Upper lobe of left lung (tissue), 6 donors: ENCODE results near the gene MLN. TPM values are rescaled to one million over a fixed set of nuclear protein-coding genes. Genes with fewer than 3 reads are reported as not detected.

Source experiments
- ATAC-seq, 2 donors: fragments of 200-7000 bp; cut with Tn5 transposase; one replicate each; pipeline ENCODE4 v1.9.1; 2022; ENCODE audit warnings: mild to moderate bottlenecking in 2 of 2, moderate library complexity in 2 of 2; ENCODE audit not compliant: low FRiP score in 2 of 2
- DNase-seq, 2 donors: peaks; one replicate each; pipeline ENCODE4 v3.0.0-alpha.2; 2019 to 2020
- H3K27ac ChIP-seq, 4 donors: fragments of 200-600 bp; sonication (generic); one replicate each; pipeline ENCODE4 v1.5.1; 2016 to 2019
- H3K27me3 ChIP-seq, 4 donors: fragments of 200-600 bp; sonication (generic); one replicate each; pipeline ENCODE4 v1.5.1; 2017 to 2019
- H3K36me3 ChIP-seq, 4 donors: fragments of 200-600 bp; sonication (generic); one replicate each; pipeline ENCODE4 v1.5.1; 2016 to 2019
- H3K4me1 ChIP-seq, 4 donors: fragments of 200-600 bp; sonication (generic); one replicate each; pipeline ENCODE4 v1.5.1; 2018 to 2019
- H3K4me3 ChIP-seq, 4 donors: fragments of 200-600 bp; sonication (generic); one replicate each; pipeline ENCODE4 v1.5.1; 2017 to 2019; ENCODE audit warnings: mild to moderate bottlenecking in 2 of 4, moderate library complexity in 1 of 4
- H3K9me3 ChIP-seq, 4 donors: fragments of 200-600 bp; sonication (generic); one replicate each; pipeline ENCODE4 v1.5.1; 2018 to 2019
- EP300 ChIP-seq, 4 donors: sonication (generic); formaldehyde crosslinking; IDR thresholded peaks; one replicate each; pipeline ENCODE4 v1.5.1; 2017; ENCODE audit warnings: antibody characterized with exemption in 4 of 4, control low read depth in 2 of 4
- POLR2A ChIP-seq, 4 donors: fragments of 450-650 bp; IDR thresholded peaks; one replicate each; pipeline ENCODE4 v1.5.1; 2016 to 2017; ENCODE audit warnings: antibody characterized with exemption in 4 of 4, mild to moderate bottlenecking in 2 of 4
- POLR2AphosphoS5 ChIP-seq, 2 donors: sonication (generic); formaldehyde crosslinking; IDR thresholded peaks; one replicate each; pipeline ENCODE4 v1.5.1; 2017; ENCODE audit warnings: antibody characterized with exemption in 2 of 2
- WGBS, 2 donors: methylation state at CpG; one replicate each; pipeline ENCODE4 v1.1.5; 2017 to 2018; 5-methylcytosine and 5-hydroxymethylcytosine counted together
- total RNA-seq, 6 donors: library from RNA; depleted of rRNA in 4 of 6; stranded (reverse); fragments of >200 nt in 4 of 6; gene quantifications; one replicate each; pipeline versions ENCODE4 v1.1.0 to v1.2.1, GENCODE V29; 2016 to 2021
- TF ChIP-seq, protein P1 (sequence below), 6 experiments: fragments of 450-650 bp in 4 of 6; fragments of 200-600 bp in 2 of 6; sonication (generic) in 2 of 6; IDR thresholded peaks; one replicate each; pipeline ENCODE4 v1.5.1; 2016 to 2019; ENCODE audit warnings: antibody characterized with exemption in 6 of 6
- donor health status: DM: no; HTN: no; CAD: no; lungs with moderate emphysema.
- donor health status: DM: no; HTN: yes; CAD: no; lungs with severe emphysema.

MLN gene
- total RNA-seq, 6 donors from 2014 or later, result not detected

DNA sequence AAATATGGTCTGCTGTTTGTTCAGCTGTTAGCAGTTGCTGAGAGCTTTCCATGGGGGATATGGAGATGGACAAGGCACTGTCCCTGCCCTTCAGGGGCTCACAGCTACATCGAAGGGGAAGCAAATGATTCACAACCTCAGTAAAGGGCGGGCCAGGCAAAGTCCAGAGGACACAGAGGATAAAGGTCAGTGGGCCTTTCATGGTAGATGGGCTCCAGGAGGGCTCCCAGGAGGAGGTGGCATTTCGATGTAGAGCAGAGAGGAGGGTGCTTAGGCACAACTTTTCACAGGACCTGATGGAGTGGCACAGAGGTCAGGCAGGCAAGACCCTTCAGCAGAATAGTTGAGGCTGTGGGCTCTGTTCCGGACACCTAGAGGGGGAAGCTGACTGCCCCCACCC, 15.2 kb upstream of the MLN start:
- Histone ChIP-seq H3K4me3 (no peak overlapping the region), H3K36me3 (no peaks in the 10 kb centered on the region), H3K27me3 (peaks cover 0 to 10% (median 0%) of the 10 kb centered on the region in 4 donors), H3K4me1 (peaks cover 0 to 14% (median under 1%) of the 10 kb centered on the region in 4 donors), H3K9me3 (no peaks in the 10 kb centered on the region), H3K27ac (no peak overlapping the region)
- 74 to 84% methylated on average over 3 to 4 of the region's 4 CpGs for WGBS, 2 donors
- ATAC-seq (no peak), DNase-seq (no peak)
- TF ChIP-seq EP300 (IDR thresholded peaks at IDR 0.05) (no peak), POLR2A (IDR thresholded peaks at IDR 0.05) (no peak), POLR2AphosphoS5 (IDR thresholded peaks at IDR 0.05) (no peak)
- TF ChIP-seq, protein P1, sequence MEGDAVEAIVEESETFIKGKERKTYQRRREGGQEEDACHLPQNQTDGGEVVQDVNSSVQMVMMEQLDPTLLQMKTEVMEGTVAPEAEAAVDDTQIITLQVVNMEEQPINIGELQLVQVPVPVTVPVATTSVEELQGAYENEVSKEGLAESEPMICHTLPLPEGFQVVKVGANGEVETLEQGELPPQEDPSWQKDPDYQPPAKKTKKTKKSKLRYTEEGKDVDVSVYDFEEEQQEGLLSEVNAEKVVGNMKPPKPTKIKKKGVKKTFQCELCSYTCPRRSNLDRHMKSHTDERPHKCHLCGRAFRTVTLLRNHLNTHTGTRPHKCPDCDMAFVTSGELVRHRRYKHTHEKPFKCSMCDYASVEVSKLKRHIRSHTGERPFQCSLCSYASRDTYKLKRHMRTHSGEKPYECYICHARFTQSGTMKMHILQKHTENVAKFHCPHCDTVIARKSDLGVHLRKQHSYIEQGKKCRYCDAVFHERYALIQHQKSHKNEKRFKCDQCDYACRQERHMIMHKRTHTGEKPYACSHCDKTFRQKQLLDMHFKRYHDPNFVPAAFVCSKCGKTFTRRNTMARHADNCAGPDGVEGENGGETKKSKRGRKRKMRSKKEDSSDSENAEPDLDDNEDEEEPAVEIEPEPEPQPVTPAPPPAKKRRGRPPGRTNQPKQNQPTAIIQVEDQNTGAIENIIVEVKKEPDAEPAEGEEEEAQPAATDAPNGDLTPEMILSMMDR (IDR thresholded peaks at IDR 0.05), result no peak

DNA sequence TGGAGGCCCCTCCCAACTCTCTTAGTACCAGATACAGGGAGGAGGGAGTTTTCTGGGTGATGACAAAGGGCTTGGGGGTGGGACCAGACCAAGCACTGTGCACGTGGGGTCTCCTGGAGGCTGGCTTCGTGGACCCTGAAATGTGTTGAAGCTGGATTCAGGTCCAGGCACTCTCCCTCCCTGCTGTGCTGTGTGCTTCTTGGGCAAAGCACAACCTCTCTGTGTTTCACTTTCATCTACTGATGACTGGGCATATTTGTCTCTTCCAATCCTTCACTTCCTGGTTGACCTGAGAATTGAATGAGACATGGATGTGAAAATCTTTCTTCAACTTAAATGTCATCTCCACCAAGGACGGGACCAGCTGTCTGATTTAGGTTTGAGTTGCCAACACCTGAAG, 14.5 kb upstream of the MLN start:
- peaks cover 0 to 14% (median 0%) of the 10 kb centered on the region in 4 donors for H3K4me1 ChIP-seq
- no peak for DNase-seq
- no peak overlapping the region for H3K27ac ChIP-seq
- H3K27me3 ChIP-seq, result peaks cover 0 to 10% (median 0%) of the 10 kb centered on the region in 4 donors
- TF ChIP-seq, protein P1 (IDR thresholded peaks at IDR 0.05), result no peak
- TF ChIP-seq POLR2AphosphoS5 (IDR thresholded peaks at IDR 0.05) (no peak), POLR2A (IDR thresholded peaks at IDR 0.05) (no peak), EP300 (IDR thresholded peaks at IDR 0.05) (no peak)
- no peak overlapping the region for H3K4me3 ChIP-seq
- WGBS, 2 donors, result 75% methylated on average over 3 of the region's 3 CpGs
- ATAC-seq, result no peak
- H3K9me3 ChIP-seq, result no peaks in the 10 kb centered on the region
- H3K36me3 ChIP-seq, result no peaks in the 10 kb centered on the region

DNA sequence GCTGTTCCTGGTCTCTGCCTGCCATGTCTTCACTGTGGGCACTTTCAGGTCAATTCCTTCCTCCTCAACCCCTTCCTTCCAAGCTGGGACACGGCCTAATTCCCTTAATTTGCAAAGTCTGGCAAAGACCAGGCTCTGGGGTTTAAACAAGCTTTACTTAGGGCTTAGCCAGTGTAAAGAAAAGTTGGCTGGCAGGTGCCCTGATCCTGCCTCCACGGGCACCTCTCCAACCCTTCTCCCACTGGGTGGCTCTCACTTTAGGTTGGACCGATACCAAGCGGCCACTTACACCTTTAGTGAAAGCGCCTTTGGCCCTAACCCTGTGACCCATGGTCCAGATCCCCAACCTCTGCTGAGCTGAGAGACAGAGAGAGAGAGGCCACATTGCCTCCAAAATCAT, 13.7 kb upstream of the MLN start:
- no peak for ATAC-seq
- H3K4me3 ChIP-seq, result no peak overlapping the region
- DNase-seq, result peak in 1 of 2 donors; percentile 33
- TF ChIP-seq EP300 (IDR thresholded peaks at IDR 0.05) (no peak), POLR2AphosphoS5 (IDR thresholded peaks at IDR 0.05) (no peak), POLR2A (IDR thresholded peaks at IDR 0.05) (no peak)
- TF ChIP-seq, protein P1 (IDR thresholded peaks at IDR 0.05), result no peak
- no peaks in the 10 kb centered on the region for H3K36me3 ChIP-seq
- peaks cover 0 to 10% (median 0%) of the 10 kb centered on the region in 4 donors for H3K27me3 ChIP-seq
- H3K9me3 ChIP-seq, result no peaks in the 10 kb centered on the region
- peaks cover 0 to 14% (median 0%) of the 10 kb centered on the region in 4 donors for H3K4me1 ChIP-seq
- H3K27ac ChIP-seq, result no peak overlapping the region
- 40 to 58% methylated on average over 5 of the region's 5 CpGs for WGBS, 2 donors

DNA sequence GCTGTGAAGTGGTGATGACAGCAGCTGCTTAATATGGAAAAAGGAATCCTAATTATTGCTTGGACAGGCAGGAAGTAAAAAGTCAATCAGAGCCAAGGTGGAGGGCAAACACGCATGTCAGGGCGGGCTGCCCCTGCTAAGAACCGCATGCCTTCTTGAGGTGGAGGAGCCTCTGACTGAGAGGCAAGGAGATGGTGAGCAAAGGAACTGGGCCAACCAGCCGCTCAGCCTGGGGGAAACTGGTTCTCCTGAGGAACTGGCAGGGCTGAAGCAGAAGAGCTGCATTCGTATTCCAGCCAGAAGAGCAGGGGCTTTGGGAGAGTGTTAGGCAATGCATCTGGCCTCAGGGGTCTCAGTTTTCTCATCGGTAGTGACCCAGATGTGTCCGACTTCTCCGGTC, 13.1 kb upstream of the MLN start:
- no peak overlapping the region for H3K27ac ChIP-seq
- no peaks in the 10 kb centered on the region for H3K36me3 ChIP-seq
- ATAC-seq (no peak), DNase-seq (no peak)
- TF ChIP-seq POLR2AphosphoS5 (IDR thresholded peaks at IDR 0.05), result no peak
- no peak for TF ChIP-seq EP300 (IDR thresholded peaks at IDR 0.05)
- no peaks in the 10 kb centered on the region for H3K9me3 ChIP-seq
- peaks cover 0 to 10% (median 0%) of the 10 kb centered on the region in 4 donors for H3K27me3 ChIP-seq
- peaks cover 0 to 14% (median 0%) of the 10 kb centered on the region in 4 donors for H3K4me1 ChIP-seq
- no peak overlapping the region for H3K4me3 ChIP-seq
- WGBS, 2 donors, result 52 to 58% methylated on average over 8 of the region's 8 CpGs

DNA sequence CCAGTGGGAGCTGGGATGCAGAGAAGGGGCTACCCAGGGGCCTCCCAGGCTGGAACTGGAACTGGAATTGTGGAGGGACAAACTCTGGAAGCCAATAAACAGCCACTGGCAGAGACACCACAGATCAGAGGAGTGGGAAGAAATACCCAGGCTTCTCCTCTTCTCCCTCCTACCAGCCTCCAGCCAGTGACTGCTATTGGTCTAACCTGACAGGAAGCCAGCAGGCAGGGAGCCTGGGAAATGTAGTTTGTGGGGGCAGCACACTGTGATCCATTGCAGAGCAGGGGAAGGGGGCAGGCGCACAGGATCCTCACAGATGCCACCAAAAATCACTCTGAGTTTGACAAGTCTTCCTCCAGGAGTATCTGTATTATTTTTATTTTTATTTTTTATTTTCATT, 12.1 kb upstream of the MLN start:
- Histone ChIP-seq H3K36me3 (no peaks in the 10 kb centered on the region), H3K27me3 (peaks cover 0 to 10% (median 0%) of the 10 kb centered on the region in 4 donors), H3K4me1 (peaks cover 0 to 14% (median 0%) of the 10 kb centered on the region in 4 donors), H3K27ac (no peak overlapping the region), H3K4me3 (no peak overlapping the region), H3K9me3 (no peaks in the 10 kb centered on the region)
- WGBS, 2 donors, result 56 to 76% methylated on average over 1 of the region's 1 CpG
- no peak for ATAC-seq
- TF ChIP-seq POLR2A (IDR thresholded peaks at IDR 0.05) (no peak), EP300 (IDR thresholded peaks at IDR 0.05) (no peak), POLR2AphosphoS5 (IDR thresholded peaks at IDR 0.05) (no peak)
- TF ChIP-seq, protein P1 (IDR thresholded peaks at IDR 0.05), result no peak
- DNase-seq, result no peak
